GM21619 (cell line): ENCODE data around the gene DSCAML1.
"Not testable (repeated sequence)": the region's sequence is repeated elsewhere in the genome, so short reads cannot be mapped to it uniquely, and the experiment has no call there.

ENCODE experiments used
- ATAC-seq: cut with Tn5 transposase; IDR thresholded peaks from one replicate; pipeline ENCODE4 v1.9.1; 2021; ENCODE audit not compliant: unreplicated experiment

DSCAML1 gene

GRCh38 chr11:117819096-117820040 lies 22.4 kb upstream of the DSCAML1 start:
- no peak for ATAC-seq

DNA sequence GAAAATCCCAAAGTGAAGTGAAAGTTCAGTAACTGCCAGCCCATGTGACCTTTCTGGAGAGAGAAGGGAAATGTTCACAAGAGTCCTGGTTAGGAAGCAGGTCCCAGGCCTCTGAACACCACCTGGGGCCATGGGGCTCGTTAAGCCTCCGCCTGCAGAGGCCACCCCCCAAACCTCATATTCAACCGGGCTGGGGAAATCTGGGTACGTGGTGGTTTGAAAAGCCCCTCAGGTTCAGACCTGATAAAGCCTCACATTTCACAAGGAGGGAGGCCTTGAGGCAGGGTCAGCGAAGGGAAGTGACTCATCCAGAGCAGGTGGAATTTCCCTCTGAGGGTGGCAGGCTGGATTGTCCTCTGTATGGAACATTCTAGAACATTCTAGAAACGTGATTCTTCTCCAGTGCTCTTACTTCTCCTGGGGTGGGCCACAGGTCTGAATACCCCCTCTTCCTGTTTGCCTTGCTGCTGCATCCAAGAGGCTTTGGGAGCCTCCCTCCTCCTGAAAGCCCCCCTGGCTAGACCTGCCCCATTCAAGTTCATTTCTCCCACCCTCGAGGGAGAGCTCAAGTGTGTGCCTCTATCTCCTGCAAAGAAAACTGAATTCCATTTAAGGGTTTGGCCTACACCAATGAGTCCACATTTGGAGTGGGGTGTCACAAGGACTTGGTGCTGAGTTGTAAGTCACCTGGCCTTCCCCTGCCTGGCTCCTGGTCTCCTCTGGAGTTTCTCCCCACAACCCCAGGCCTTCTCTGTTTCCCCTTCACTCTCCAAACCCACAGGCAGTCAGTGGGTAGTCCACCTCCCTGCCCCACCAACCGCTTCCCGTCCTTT lies 21.2 kb upstream of the DSCAML1 start:
- peak; percentile 24 for ATAC-seq

GRCh38 chr11:117817368-117818040 lies 20.5 kb upstream of the DSCAML1 start:
- ATAC-seq = peak; percentile 24

GRCh38 chr11:117816846-117817367 lies 19.9 kb upstream of the DSCAML1 start:
- no peak for ATAC-seq

GRCh38 chr11:117816151-117816741 lies 19.2 kb upstream of the DSCAML1 start:
- ATAC-seq = no peak

- ATAC-seq = peak; percentile 56
These were observed 18.3 kb upstream of the DSCAML1 start for GRCh38 chr11:117815262-117815803.

GRCh38 chr11:117814766-117815261 lies 17.8 kb upstream of the DSCAML1 start:
- peak; percentile 38 for ATAC-seq

- peak; percentile 3 for ATAC-seq
These were observed 17.3 kb upstream of the DSCAML1 start for GRCh38 chr11:117814204-117814765.

GRCh38 chr11:117810056-117810451 lies 13.0 kb upstream of the DSCAML1 start:
- ATAC-seq = not testable (repeated sequence)

- ATAC-seq = peak; percentile 51
These were observed 12.4 kb upstream of the DSCAML1 start for GRCh38 chr11:117809236-117810055.

- no peak for ATAC-seq
These were observed 11.8 kb upstream of the DSCAML1 start for GRCh38 chr11:117808784-117809183.

DNA sequence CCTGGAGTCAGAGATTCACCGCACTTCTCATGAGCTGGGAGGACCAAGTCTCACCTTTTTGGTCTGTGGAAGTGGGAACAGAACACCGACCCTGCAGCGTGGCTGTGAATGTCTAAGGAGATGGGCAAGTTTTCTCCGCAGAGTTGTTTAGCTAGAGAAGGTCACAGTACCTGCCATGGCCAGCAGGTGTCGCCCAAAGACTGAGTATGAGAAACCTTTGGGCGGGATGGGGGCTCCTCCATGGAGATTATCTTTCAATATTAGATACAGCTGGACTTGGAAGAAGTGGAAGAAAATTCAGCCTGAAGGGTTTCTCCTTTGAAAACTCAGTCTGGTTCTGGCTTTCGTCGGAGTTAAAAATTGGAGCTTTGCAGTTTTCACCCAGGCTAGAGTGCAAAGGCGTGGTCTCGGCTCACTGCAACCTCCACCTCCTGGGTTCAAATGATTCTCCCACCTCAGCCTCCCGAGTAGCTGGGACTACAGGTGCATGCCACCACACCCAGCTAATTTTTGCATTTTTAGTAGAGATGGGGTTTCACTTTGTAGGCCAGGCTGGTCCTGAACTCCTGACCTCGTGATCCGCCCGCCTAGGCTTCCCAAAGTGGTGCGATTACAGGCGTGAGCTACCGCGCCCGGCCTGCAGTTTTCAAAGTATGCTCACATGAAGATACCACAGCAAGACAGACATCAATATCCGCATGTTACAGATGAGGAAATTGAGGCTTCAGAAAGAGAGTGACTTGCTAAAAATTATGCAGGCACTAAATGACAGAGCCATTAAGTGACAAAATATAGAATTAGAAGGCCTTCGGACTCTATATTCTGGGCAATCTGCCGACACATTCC lies 10.7 kb upstream of the DSCAML1 start:
- no peak for ATAC-seq

GRCh38 chr11:117806846-117807245 lies 9.8 kb upstream of the DSCAML1 start:
- no peak for ATAC-seq

DNA sequence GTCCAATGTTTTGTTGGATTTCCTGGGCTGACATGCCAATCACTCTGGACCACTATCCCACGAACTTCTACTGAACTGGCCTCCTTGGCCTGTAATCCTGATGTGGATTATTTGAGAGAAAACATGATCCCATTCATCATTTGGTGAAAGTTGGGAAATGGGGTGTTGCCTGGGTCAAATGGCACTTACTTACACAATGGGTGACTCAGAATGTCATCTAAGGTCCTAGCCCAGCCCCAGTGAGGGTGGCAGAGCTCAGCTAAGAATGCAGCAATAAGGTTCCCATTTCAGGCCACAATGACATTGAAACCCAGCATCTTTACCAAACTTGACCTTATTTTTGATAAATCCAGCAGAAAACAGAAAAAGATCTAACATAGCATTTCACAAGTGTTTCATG lies 8.0 kb upstream of the DSCAML1 start:
- no peak for ATAC-seq

- ATAC-seq = no peak
These were observed 6.9 kb upstream of the DSCAML1 start for GRCh38 chr11:117803896-117804295.

DNA sequence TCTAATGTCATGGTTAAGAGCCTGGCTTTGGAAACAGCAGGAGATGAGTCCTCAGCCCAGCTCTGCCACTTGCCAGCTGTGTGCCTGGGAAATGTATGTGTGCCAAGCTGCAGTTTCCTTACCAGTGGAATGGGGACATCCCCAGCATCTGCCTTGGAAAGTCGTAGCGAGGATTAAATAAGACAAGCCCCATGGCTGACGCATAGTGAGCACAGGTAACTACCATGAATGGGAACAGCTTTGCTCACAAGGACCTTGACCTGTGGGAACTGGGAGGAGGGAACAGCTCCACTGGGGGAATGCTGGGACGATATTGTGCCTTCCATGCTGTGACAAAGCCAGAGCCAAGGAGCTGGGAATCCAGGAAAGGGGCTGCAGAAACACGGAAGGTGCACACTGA lies 2.6 kb upstream of the DSCAML1 start:
- no peak for ATAC-seq

DNA sequence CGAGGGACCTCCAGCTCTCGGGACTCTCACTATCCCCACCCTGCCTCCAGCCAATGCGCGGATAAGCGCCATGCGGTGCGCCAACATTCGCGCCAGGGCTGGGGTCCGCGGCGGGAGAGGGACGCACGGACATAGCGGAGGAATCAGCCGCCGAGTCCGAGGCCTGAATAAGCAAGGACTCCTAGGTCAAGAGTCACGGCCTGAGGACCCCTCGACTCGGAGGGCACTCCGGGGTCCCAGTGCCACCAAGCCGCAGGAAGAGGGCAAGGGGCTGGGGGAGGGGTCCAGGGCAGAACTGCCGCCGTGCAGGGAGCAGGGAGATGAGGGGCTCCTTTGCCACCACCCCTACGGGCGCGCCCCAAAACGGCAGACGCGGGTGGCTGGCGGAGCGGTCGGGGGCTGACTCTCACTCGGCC lies 552 bp downstream of the DSCAML1 start:
- no peak for ATAC-seq
